ENCODE measurements around the gene RNF208. TPM values are rescaled to one million over a fixed set of nuclear protein-coding genes. Genes with fewer than 3 reads are reported as not detected.

RNF208 gene
- total and polyA plus RNA-seq, 9 of the 15 experiments (the other 6 are each of a cell fraction or from before 2014, with no cell fraction given) = 0.15 to 6.9 (median 0.50) TPM; not detected in 2

- TF ChIP-seq CEBPZ (IDR thresholded peaks at IDR 0.05; ENCODE audit: borderline replicate concordance, low read depth, low read length) = no peak
- no peak for TF ChIP-seq ZNF121 (CRISPR knock-in tag; conservative IDR thresholded peaks at IDR 0.05)
- no peak for TF ChIP-seq RERE (CRISPR knock-in tag; IDR thresholded peaks at IDR 0.05; ENCODE audit: borderline replicate concordance)
- peak; percentile 52; the same call in 1 of the 2 replicates for TF ChIP-seq L3MBTL2 (IDR thresholded peaks at IDR 0.05)
- no peak for TF ChIP-seq CREB1 (IDR thresholded peaks at IDR 0.05)
- 0 out of 2 replicates have a peak, but pooled peaks have one; percentile 17 for TF ChIP-seq CREB1 (CRISPR knock-in tag; IDR thresholded peaks at IDR 0.05)
- no peak for TF ChIP-seq NCOA2 (IDR thresholded peaks at IDR 0.05; ENCODE audit: partially characterized antibody in 2 of 2)
- no peak for TF ChIP-seq BRF2 (IDR thresholded peaks at IDR 0.05; ENCODE audit: borderline replicate concordance, insufficient read depth, insufficient read length)
- peak in 1 of 2 experiments; percentile 32 for TF ChIP-seq E2F6 (IDR thresholded peaks at IDR 0.05; ENCODE audit: borderline replicate concordance in 1 of 2, extremely low read depth in 1 of 2, insufficient read depth in 1 of 2, insufficient read length in 1 of 2, low read depth in 1 of 2, low read length in 1 of 2, poor library complexity in 1 of 2, severe bottlenecking in 1 of 2)
- TF ChIP-seq MAZ (CRISPR knock-in tag; conservative IDR thresholded peaks at IDR 0.05 in 1 of 2, IDR thresholded peaks at IDR 0.05 in 1 of 2) = no peak
- peak; percentile 44 for TF ChIP-seq DACH1 (IDR thresholded peaks at IDR 0.05; ENCODE audit: partially characterized antibody)
- TF ChIP-seq NFIX (CRISPR knock-in tag; IDR thresholded peaks at IDR 0.05; ENCODE audit: low read depth) = no peak
Measured at GRCh38 chr9:137253717-137254623, 31.9 kb upstream of the RNF208 start (continued).

All from K562 (cell line).